ENCODE data around the gene GNAT1. TPM values are rescaled to one million over a fixed set of nuclear protein-coding genes. Genes with fewer than 3 reads are reported as not detected.
"Not testable (repeated sequence)": the region's sequence is repeated elsewhere in the genome, so short reads cannot be mapped to it uniquely, and the experiment has no call there.

The GNAT1 gene
- polyA plus RNA-seq, 1 donor (not counting 4 experiments of a cell fraction or from before 2014, with no cell fraction given): 0.12 TPM

DNA sequence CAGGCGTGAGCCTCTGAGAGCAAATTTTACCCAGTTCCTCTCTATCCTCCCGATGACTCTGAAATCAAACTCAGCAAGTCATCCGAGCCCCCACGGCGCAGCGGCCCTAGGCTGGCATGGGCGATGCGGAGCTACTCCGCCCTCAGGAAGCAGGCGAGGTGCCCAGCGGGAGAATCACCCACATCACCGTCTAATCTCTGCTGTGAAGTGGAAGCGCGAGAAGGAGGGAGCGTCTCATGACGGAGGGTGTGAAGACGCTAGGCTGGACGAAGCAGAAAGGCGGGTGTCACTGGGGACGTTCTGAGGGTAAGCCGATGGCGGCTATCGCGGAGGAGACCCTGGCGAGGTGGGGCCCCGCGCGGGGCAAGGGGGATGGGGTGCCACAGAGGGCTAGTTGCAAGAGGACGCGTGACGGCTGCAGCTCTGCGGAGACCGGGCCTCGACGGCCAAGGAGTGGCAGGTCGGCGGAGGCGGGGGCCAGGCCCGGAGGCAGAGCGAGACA, 35.5 kb downstream of the GNAT1 start:
- H3K27me3 ChIP-seq (ENCODE audit: control insufficient read depth, extremely low read depth, insufficient read depth, low read length): peaks cover 4% of the 10 kb centered on the region
- TF ChIP-seq EZH2 (IDR thresholded peaks at IDR 0.05; ENCODE audit: low read length): no peak
- TF ChIP-seq, protein P1, sequence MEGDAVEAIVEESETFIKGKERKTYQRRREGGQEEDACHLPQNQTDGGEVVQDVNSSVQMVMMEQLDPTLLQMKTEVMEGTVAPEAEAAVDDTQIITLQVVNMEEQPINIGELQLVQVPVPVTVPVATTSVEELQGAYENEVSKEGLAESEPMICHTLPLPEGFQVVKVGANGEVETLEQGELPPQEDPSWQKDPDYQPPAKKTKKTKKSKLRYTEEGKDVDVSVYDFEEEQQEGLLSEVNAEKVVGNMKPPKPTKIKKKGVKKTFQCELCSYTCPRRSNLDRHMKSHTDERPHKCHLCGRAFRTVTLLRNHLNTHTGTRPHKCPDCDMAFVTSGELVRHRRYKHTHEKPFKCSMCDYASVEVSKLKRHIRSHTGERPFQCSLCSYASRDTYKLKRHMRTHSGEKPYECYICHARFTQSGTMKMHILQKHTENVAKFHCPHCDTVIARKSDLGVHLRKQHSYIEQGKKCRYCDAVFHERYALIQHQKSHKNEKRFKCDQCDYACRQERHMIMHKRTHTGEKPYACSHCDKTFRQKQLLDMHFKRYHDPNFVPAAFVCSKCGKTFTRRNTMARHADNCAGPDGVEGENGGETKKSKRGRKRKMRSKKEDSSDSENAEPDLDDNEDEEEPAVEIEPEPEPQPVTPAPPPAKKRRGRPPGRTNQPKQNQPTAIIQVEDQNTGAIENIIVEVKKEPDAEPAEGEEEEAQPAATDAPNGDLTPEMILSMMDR (optimal IDR thresholded peaks at IDR 0.05 in 1 of 3, IDR thresholded peaks at IDR 0.05 in 1 of 3, conservative IDR thresholded peaks at IDR 0.05 in 1 of 3; ENCODE audit: extremely low read depth in 1 of 3, insufficient read depth in 2 of 3, low read length in 3 of 3): no peak
- H3K4me2 ChIP-seq (ENCODE audit: control insufficient read depth, extremely low read depth, insufficient read depth, low read depth, low read length): peak overlapping the region; percentile 76
- no peaks in the 10 kb centered on the region for H3K9me1 ChIP-seq (ENCODE audit: control insufficient read depth, extremely low read depth, insufficient read depth, low read length)
- no peaks in the 10 kb centered on the region for H3K9me3 ChIP-seq (ENCODE audit: control insufficient read depth, low read depth, low read length)
- H3K4me1 ChIP-seq (ENCODE audit: control insufficient read depth, extremely low read depth, insufficient read depth, low read length): peaks cover 15% of the 10 kb centered on the region
- peak overlapping the region; percentile 37 to 76 (median 73) for H3K4me3 ChIP-seq (ENCODE audit: control insufficient read depth in 2 of 3, extremely low read depth in 1 of 3, insufficient read depth in 2 of 3, low read depth in 1 of 3, low read length in 3 of 3)
- FAIRE-seq (no peak), DNase-seq (ENCODE audit: low read depth, low spot score) (no peak)
- no peaks in the 10 kb centered on the region for H3K79me2 ChIP-seq (ENCODE audit: control insufficient read depth, insufficient read depth, low read length)
- H2AFZ ChIP-seq (ENCODE audit: control insufficient read depth, low read length): peak overlapping the region; percentile 94
- dilution Hi-C loops (cut with MboI; ENCODE audit: extremely low pct_ligation_motif_present, low sequenced_read_pairs): no loop called here
- no peak overlapping the region for H3K27ac ChIP-seq (ENCODE audit: control insufficient read depth, insufficient read depth, low read length)
- no peaks in the 10 kb centered on the region for H4K20me1 ChIP-seq (ENCODE audit: control insufficient read depth, extremely low read depth, insufficient read depth, low read length)
- H3K9ac ChIP-seq (ENCODE audit: control insufficient read depth, extremely low read depth, insufficient read depth, low read length): peak overlapping the region; percentile 30
- no peaks in the 10 kb centered on the region for H3K36me3 ChIP-seq (ENCODE audit: control insufficient read depth in 2 of 2, extremely low read depth in 1 of 2, insufficient read depth in 2 of 2, low read length in 2 of 2)

DNA sequence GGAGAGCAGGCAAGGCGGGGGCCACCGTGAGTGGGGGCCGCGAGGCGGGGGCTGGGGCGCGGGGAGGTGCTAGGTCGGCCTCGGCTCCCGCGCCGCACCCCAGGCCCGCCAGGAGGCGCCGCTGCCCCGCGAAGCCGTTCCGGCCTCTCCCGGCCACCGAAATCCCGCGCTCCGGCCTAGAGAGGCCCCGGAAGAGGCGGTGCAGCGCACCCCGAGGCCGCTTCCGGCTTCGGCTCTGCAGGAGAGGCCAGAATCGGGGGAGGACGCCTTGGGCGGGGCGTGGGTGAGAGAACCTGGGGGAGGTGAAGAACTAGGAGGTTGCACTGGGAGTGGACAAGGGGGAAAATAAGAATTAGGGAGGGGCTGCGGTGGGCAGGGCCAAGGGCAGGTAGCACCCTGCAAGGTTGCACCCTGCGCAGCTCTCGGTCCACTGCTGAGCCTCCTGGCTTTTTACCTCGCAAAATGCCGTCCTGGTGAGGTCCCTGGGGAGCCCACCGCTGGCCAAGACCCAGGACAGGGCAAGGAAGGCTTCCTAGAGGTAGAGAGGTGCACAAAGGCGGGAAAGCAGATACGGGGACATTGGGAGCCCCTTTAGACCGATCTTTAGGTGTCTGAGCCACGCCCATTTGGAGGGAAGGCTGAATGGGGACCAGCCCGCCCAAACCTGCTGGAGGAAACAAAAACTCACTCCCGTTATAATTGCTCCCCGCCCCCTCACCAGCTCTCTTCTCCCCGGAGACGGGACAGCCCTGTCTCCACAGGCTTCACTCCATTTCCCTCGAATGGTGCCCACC, 36.2 kb downstream of the GNAT1 start:
- no peaks in the 10 kb centered on the region for H3K79me2 ChIP-seq (ENCODE audit: control insufficient read depth, insufficient read depth, low read length)
- no peaks in the 10 kb centered on the region for H3K9me3 ChIP-seq (ENCODE audit: control insufficient read depth, low read depth, low read length)
- peaks cover 15% of the 10 kb centered on the region for H3K4me1 ChIP-seq (ENCODE audit: control insufficient read depth, extremely low read depth, insufficient read depth, low read length)
- peak overlapping the region; percentile 80 for H3K9ac ChIP-seq (ENCODE audit: control insufficient read depth, extremely low read depth, insufficient read depth, low read length)
- FAIRE-seq: peak; percentile 39
- H3K9me1 ChIP-seq (ENCODE audit: control insufficient read depth, extremely low read depth, insufficient read depth, low read length): no peaks in the 10 kb centered on the region
- peak overlapping the region; percentile 37 to 96 (median 76) for H3K4me3 ChIP-seq (ENCODE audit: control insufficient read depth in 2 of 3, extremely low read depth in 1 of 3, insufficient read depth in 2 of 3, low read depth in 1 of 3, low read length in 3 of 3)
- DNase-seq (ENCODE audit: low read depth, low spot score): no peak
- peak overlapping the region; percentile 71 for H3K27ac ChIP-seq (ENCODE audit: control insufficient read depth, insufficient read depth, low read length)
- dilution Hi-C loops (cut with MboI; ENCODE audit: extremely low pct_ligation_motif_present, low sequenced_read_pairs): no loop called here
- peak overlapping the region; percentile 94 for H2AFZ ChIP-seq (ENCODE audit: control insufficient read depth, low read length)
- H3K36me3 ChIP-seq (ENCODE audit: control insufficient read depth in 2 of 2, extremely low read depth in 1 of 2, insufficient read depth in 2 of 2, low read length in 2 of 2): no peaks in the 10 kb centered on the region
- no peak for TF ChIP-seq EZH2 (IDR thresholded peaks at IDR 0.05; ENCODE audit: low read length)
- TF ChIP-seq, protein P1 (optimal IDR thresholded peaks at IDR 0.05 in 1 of 3, IDR thresholded peaks at IDR 0.05 in 1 of 3, conservative IDR thresholded peaks at IDR 0.05 in 1 of 3; ENCODE audit: extremely low read depth in 1 of 3, insufficient read depth in 2 of 3, low read length in 3 of 3): peak; percentile 50 to 86 (median 78)
- peak overlapping the region; percentile 98 for H3K4me2 ChIP-seq (ENCODE audit: control insufficient read depth, extremely low read depth, insufficient read depth, low read depth, low read length)
- H4K20me1 ChIP-seq (ENCODE audit: control insufficient read depth, extremely low read depth, insufficient read depth, low read length): no peaks in the 10 kb centered on the region
- peaks cover 4% of the 10 kb centered on the region for H3K27me3 ChIP-seq (ENCODE audit: control insufficient read depth, extremely low read depth, insufficient read depth, low read length)

DNA sequence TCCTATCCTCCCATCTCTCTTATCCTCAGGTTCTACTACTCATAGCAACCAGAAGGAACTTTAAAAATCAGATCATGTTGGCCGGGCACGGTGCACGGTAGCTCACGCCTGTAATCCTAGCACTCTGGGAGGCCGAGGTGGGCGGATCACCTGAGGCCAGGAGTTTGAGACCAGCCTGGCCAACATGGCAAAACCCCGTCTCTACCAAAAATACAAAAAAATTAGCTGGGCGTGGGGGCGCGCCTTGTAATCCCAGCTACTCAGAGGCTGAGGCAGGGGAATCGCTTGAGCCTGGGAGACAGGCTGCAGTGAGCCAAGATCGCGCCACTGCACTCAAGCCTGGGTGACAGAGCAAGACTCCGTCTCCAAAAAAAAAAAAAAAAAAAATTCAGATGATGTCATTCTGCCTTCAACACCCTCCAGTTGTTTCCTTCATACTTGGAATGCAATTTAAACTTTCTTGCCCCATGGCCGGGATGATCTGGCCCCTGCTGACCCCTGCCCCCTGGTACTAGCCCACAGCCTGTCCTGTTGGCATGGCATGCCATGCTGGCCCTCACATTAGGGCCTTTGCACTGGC, 36.9 kb downstream of the GNAT1 start:
- DNase-seq (ENCODE audit: low read depth, low spot score); H4K20me1 ChIP-seq (ENCODE audit: control insufficient read depth, extremely low read depth, insufficient read depth, low read length); H2AFZ ChIP-seq (ENCODE audit: control insufficient read depth, low read length); H3K36me3 ChIP-seq (ENCODE audit: control insufficient read depth in 2 of 2, extremely low read depth in 1 of 2, insufficient read depth in 2 of 2, low read length in 2 of 2); H3K27me3 ChIP-seq (ENCODE audit: control insufficient read depth, extremely low read depth, insufficient read depth, low read length); FAIRE-seq; H3K9me3 ChIP-seq (ENCODE audit: control insufficient read depth, low read depth, low read length); H3K9me1 ChIP-seq (ENCODE audit: control insufficient read depth, extremely low read depth, insufficient read depth, low read length); dilution Hi-C loops (cut with MboI; ENCODE audit: extremely low pct_ligation_motif_present, low sequenced_read_pairs); H3K79me2 ChIP-seq (ENCODE audit: control insufficient read depth, insufficient read depth, low read length): not testable (repeated sequence)
- peak overlapping the region; percentile 98 for H3K4me2 ChIP-seq (ENCODE audit: control insufficient read depth, extremely low read depth, insufficient read depth, low read depth, low read length)
- peak overlapping the region; percentile 71 for H3K27ac ChIP-seq (ENCODE audit: control insufficient read depth, insufficient read depth, low read length)
- peaks cover 15% of the 10 kb centered on the region for H3K4me1 ChIP-seq (ENCODE audit: control insufficient read depth, extremely low read depth, insufficient read depth, low read length)
- peak overlapping the region; percentile 80 for H3K9ac ChIP-seq (ENCODE audit: control insufficient read depth, extremely low read depth, insufficient read depth, low read length)
- peak overlapping the region; percentile 37 to 96 (median 76) for H3K4me3 ChIP-seq (ENCODE audit: control insufficient read depth in 2 of 3, extremely low read depth in 1 of 3, insufficient read depth in 2 of 3, low read depth in 1 of 3, low read length in 3 of 3)
